NCI-H345 (cell line): Measurements from ENCODE around the gene PPP1R9B.

Experiments
- DNase-seq: peaks from one replicate; lab custom pipeline; 2025; lab: John Stamatoyannopoulos, UW

Gene PPP1R9B

DNA sequence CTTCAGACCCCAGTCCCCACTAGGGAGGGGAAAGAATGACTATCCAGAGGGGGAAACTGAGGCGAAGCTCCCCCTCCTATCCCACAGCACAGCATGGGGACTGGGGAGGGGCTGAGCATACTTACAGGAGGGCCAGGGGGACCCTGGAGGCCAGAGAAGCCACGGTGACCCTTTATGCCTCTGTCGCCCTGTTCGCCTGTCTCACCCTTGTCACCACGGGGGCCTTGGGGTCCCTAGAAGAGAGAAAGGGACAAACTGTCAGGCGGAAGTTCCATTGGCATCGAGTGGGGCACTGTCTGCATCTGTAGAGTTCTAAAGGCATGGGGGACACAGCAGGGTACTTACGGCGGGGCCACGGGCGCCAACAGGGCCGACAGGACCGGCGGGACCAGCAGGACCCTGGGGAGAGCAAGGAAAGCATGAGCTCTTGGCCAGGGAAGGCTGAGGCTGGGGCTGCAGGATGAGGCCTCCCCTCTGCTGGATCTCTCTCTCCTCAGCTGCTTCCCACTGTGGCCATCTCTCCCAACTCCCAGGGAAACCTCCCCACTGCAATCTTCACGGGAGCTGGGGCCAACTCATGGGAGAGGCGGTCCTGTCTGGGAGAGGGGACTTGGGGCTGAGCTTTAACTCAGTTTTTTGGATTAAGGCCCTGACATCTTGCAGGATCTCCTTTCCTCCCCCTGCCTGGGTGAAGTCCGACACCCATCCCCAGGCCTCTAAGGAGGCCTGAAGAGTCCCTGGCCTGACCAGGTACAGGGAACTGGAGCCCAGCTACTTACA is 37.5 kb upstream of the PPP1R9B start:
- DNase-seq = no peak

DNA sequence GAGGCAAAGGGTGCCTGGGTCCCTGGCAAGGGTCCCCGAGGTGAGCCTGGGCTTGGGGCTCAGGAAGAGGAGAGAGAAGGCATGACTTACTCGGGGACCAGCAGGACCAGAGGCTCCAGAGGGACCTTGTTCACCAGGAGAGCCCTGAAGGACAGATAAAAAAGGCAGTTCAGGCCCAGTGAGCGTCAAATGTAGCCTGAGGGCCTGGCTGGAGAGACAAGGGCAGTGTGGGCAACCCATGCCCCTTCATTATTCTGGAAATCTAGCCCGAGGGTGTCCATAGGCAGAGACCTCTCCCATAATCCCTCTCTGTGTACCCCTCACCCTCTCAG is 36.9 kb upstream of the PPP1R9B start:
- no peak for DNase-seq

GRCh38 chr17:50186661-50187393 is 36.4 kb upstream of the PPP1R9B start:
- no peak for DNase-seq

DNA sequence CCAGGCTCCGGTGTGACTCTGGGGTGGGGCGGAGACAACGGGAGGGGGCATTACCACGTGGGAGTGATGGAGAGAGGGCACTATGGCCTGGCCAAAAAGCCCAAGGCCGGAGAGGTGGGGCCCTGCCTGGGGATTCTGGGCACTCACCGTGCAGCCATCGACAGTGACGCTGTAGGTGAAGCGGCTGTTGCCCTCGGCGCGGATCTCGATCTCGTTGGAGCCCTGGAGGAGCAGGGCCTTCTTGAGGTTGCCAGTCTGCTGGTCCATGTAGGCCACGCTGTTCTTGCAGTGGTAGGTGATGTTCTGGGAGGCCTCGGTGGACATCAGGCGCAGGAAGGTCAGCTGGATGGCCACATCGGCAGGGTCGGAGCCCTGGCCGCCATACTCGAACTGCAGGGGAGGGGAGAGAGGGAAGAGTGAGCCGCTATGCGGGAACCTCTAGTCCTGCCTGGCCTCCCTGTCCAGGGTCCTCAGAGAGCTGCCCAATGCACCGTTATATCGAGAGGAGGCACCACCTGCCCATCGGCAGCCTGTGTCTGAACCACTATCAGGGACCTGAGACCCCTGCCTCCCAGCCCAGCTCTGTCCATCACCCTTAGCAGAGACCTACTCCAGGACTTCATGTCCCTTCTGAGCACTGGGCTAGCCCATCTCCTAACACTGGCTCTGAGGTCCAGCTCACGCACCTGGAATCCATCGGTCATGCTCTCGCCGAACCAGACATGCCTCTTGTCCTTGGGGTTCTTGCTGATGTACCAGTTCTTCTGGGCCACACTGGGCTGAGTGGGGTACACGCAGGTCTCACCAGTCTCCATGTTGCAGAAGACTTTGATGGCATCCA is 35.4 kb upstream of the PPP1R9B start:
- no peak for DNase-seq

DNA sequence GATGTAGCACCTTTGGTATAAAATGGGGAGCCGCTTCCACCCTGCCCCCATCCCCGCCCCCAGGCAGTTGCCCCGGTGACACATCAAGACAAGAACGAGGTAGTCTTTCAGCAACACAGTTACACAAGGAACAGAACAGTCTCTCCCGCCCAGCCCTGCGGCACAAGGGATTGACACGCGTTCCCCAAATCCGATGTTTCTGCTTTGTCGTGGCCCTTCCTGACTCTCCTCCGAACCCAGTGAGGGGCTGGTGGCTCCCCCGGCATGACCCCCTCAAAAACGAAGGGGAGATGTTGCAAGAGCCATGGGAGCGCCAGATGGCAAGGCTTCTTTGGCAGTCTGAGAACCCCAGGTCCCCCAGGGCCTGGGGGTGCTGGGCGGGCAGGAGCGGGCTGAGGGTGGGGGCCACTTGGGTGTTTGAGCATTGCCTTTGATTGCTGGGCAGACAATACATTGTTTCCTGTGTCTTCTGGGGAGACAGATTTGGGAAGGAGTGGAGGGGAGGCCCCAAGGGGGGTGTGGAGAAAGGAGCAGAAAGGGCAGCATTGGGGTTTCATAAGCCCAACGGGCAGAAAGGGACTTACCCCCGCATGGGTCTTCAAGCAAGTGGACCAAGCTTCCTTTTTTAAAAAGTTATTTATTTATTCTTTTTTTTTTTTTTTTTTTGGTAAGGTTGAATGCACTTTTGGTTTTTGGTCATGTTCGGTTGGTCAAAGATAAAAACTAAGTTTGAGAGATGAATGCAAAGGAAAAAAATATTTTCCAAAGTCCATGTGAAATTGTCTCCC is 34.3 kb upstream of the PPP1R9B start:
- DNase-seq = no peak

DNA sequence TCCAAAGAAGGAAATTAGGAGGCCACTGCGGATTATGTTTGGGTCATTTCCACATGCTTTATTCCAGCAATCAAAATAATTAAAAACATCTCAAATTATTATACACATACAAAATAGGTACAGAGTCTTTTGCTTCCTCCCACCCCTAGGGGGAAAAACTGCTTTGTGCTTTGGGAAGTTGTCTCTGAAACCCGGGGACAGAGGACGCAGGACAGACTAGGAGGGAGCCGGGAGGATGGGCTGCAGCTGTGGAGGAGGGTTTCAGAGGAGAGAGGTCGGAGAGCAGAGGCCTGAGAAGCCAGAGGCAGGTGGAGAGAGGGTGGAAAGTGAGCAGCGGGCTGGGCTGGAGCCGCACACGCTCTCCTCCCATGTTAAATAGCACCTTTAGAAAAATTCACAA is 33.6 kb upstream of the PPP1R9B start:
- no peak for DNase-seq

DNA sequence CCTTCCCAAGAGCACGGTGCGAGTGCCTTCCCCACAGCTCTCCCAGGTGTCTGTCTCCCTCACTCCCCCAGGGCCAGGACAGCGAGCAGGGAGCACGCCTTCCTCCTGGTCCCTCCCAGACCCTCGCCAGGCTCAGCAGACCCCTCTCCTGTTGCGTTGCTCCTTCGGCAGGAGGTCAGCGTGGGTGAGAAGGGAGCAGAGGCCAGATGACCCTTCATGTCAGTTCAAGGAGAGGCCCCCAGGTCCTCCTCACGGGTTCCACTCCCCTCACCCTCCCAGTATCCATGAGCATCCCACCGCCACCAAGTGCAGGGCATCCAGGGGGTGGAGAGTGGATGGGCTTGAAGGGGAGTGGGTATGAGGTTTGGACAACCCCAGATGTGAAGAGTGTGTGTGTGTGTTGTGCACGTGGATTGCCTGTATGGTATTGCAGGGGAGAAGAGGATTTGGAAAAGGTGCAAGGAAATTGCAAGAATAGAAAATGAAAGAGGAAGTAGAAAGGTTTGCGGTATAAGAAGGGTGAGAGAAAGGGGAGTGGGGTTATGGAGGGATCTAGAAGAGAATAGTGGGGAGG is 33.0 kb upstream of the PPP1R9B start:
- DNase-seq = no peak

- no peak for DNase-seq
Measured at GRCh38 chr17:50182783-50183420, 32.4 kb upstream of the PPP1R9B start.

DNA sequence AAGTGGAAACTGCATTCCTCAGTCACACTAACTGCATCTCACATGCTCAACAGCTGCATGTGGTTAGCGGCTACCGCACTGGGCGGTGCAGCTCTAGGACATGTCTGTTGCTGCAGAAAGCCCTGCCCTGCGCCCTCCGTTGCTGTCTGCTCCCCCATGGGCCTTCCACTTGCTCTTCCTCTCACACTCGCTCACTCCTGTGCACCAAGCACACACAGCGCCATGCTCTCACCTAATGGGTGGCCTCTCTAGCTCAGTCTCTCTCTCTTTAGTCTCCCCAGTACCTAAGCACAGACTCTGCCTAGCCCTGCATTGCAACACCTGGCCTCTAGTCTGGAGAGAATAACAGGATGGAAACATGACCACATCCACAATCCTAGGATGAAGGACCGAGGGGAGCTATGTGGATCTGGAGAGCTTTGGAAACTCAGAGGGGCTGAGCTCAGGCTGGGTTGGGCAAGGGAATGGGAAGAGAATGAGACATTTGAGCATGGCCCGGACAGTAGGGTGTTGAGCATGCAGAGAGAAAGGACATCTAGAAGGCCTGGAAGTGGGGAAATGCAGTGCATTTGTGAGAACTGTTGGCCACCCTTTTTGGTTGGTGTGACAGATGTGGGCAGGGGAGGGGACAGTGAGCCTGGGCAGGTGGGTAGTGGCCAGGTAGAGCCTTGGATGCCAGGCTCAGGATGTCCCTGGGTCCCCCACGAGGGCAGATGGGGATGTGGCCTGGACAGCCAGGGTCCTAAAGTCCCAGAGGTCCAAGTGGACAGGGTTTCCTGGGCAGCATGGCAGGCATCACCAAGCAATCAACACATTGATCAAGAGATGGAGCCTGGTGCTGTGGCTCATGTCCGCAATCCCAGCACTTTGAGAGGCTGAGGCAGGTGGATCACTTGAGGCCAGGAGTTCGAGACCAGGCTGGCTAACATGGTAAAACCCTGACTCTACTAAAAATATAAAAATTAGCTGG is 31.4 kb upstream of the PPP1R9B start:
- DNase-seq = no peak

DNA sequence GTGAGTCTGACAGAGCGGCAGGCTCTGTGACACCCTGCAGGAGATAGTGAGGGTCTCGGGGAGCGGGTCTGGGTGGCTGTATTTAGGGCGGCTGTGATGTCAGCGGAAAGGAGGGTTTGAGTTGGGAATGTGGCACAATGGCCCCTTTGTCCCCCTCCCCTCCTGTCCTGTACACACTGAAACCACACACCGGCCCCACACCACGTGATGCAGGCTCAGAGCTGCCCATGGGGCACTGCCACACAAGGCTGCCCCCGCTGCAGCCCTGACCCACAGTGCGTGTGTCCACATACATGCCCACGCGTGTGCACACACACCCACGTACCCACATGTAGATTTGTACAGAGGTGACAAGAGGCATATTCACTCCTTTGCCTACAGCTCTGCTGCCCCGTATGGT is 30.7 kb upstream of the PPP1R9B start:
- DNase-seq = no peak

- DNase-seq = no peak
Measured at GRCh38 chr17:50180620-50181019, 30.1 kb upstream of the PPP1R9B start.

- no peak for DNase-seq
Measured at GRCh38 chr17:50180111-50180510, 29.6 kb upstream of the PPP1R9B start.

DNA sequence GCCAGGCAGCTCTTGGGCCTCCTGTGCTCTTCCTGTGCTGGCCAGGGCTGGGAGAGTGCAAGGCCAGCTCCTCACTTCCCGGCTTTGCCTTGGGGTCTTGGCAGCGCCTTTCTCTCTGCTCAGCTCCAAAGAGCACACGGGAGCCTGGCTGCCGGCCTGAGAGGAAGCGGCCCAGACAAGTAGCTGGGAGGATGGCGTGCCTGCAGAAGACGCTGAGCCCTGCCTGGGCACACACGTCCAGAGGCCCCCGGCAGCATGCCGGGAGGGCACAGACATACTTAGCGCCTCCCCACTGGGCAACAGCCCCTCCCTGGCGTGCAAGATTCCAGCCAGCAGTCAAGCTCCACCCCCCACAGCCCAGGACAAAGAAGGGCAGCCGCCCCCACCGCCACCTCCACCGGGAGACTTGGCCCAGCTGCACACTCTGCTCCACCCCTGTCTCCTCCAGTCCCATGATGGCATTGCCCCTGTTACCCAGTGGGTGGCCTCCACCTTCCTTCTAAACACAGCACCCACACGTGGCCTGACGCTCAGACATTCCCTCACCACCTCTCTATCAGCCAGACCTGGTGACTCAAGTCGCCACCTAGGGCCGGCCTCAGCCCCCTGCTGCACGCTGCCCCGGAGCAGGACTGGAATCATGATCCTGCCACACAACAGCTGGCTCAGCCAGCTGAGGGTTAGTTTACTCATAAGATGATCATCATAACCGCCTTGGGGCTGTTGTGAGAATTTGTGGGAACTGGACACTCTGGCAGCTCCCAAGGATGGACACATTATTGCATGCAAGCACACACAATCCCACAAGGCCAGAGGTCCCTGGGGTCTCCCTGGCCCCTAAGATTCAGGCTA is 27.7 kb upstream of the PPP1R9B start:
- peak; percentile 56 for DNase-seq

DNA sequence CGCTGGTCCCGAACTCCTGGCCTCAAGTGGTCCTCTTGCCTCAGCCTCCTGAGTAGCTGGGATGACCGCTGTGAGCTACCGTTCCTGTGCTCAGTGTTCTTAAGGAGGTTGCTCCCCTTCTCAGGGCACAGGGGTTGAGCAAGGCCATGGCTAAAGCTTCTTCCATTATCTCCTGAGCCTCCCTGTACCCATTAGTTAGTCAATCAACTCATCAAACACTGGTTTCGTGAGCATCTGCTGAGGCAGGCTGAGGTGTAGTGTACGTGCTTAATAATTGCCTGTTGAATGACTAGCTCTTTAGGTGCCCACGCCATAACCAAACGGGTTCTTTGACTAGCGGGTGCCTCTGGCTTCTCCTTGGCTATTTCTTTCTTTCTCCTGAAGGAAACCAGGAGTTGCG is 27.0 kb upstream of the PPP1R9B start:
- DNase-seq = no peak

GRCh38 chr17:50176559-50177357 is 26.3 kb upstream of the PPP1R9B start:
- no peak for DNase-seq

- no peak for DNase-seq
Measured at GRCh38 chr17:50175035-50175807, 24.7 kb upstream of the PPP1R9B start.

GRCh38 chr17:50174444-50174843 is 24.0 kb upstream of the PPP1R9B start:
- DNase-seq = no peak
